Neural crest cell (in vitro differentiated cells): ENCODE measurements around the gene PTPRG. TPM values are rescaled to one million over a fixed set of nuclear protein-coding genes. Genes with fewer than 3 reads are reported as not detected.

Experiments
- DNase-seq: peaks from one replicate; pipeline ENCODE4 v3.0.0; 2021; ENCODE audit warnings: low read depth, mixed read lengths, low spot score
- H3K27ac Mint-ChIP-seq: one replicate; pipeline ENCODE4 v1.8.0; 2021; ENCODE audit warnings: mild to moderate bottlenecking, mixed read lengths; ENCODE audit not compliant: unreplicated experiment
- H3K27me3 Mint-ChIP-seq: 2 replicates; pipeline ENCODE4 v1.8.0; 2021; ENCODE audit warnings: low read depth, mild to moderate bottlenecking, mixed read lengths
- H3K36me3 Mint-ChIP-seq: 2 replicates; pipeline ENCODE4 v1.8.0; 2021; ENCODE audit warnings: low read depth, mild to moderate bottlenecking, mixed read lengths
- H3K4me1 Mint-ChIP-seq: 2 replicates; pipeline ENCODE4 v1.8.0; 2021; ENCODE audit warnings: mixed read lengths
- H3K4me3 Mint-ChIP-seq: one replicate; pipeline ENCODE4 v1.8.0; 2021; ENCODE audit warnings: mild to moderate bottlenecking, mixed read lengths
- H3K9me3 Mint-ChIP-seq: 2 replicates; pipeline ENCODE4 v1.8.0; 2021; ENCODE audit warnings: mixed read lengths
- total RNA-seq: library from RNA; stranded (reverse); gene quantifications from 2 replicates; pipeline ENCODE4 v1.2.1, GENCODE V29; 2021
- TF ChIP-seq, protein P1 (sequence below): fragments of 200-600 bp; sonication (generic); conservative IDR thresholded peaks from 2 replicates; pipeline ENCODE4 v1.5.0; 2021; ENCODE audit warnings: antibody characterized with exemption, mild to moderate bottlenecking

PTPRG gene
- total RNA-seq, 1 donor from 2014 or later = 41.2 TPM

DNA sequence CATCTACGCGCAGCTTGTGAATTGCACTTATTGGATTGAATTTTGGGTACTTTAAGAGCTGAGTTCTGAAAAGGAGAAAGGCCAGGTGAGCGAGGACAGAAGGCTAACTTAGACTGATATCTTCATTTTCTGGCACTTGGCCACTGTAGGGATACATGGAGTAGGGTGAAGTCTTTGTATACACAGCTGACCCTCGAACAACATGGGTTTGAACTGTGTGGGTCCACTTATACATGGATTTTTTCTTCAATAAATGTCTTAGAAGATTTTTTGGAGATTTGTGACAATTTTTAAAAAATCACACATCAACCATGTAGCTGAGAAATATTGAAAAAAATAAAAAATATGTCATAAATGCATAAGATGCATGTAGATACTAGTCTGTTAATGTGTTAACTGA, 18.3 kb downstream of the PTPRG start:
- H3K36me3 Mint-ChIP-seq = peaks cover 7% of the 10 kb centered on the region
- H3K4me1 Mint-ChIP-seq = peaks cover 8% of the 10 kb centered on the region
- no peak overlapping the region for H3K27ac Mint-ChIP-seq
- H3K27me3 Mint-ChIP-seq = no peaks in the 10 kb centered on the region
- TF ChIP-seq, protein P1, sequence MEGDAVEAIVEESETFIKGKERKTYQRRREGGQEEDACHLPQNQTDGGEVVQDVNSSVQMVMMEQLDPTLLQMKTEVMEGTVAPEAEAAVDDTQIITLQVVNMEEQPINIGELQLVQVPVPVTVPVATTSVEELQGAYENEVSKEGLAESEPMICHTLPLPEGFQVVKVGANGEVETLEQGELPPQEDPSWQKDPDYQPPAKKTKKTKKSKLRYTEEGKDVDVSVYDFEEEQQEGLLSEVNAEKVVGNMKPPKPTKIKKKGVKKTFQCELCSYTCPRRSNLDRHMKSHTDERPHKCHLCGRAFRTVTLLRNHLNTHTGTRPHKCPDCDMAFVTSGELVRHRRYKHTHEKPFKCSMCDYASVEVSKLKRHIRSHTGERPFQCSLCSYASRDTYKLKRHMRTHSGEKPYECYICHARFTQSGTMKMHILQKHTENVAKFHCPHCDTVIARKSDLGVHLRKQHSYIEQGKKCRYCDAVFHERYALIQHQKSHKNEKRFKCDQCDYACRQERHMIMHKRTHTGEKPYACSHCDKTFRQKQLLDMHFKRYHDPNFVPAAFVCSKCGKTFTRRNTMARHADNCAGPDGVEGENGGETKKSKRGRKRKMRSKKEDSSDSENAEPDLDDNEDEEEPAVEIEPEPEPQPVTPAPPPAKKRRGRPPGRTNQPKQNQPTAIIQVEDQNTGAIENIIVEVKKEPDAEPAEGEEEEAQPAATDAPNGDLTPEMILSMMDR = no peak
- peaks cover 2% of the 10 kb centered on the region for H3K9me3 Mint-ChIP-seq
- no peak for DNase-seq
- H3K4me3 Mint-ChIP-seq = no peak overlapping the region

- Mint-ChIP-seq H3K36me3 (peaks cover 6% of the 10 kb centered on the region), H3K27me3 (no peaks in the 10 kb centered on the region), H3K4me1 (peaks cover 8% of the 10 kb centered on the region), H3K4me3 (no peak overlapping the region), H3K9me3 (peaks cover 2% of the 10 kb centered on the region), H3K27ac (peak overlapping the region; percentile 23)
- DNase-seq = no peak
- TF ChIP-seq, protein P1 = no peak
Measured at GRCh38 chr3:61580982-61581643, 19.7 kb downstream of the PTPRG start.

- Mint-ChIP-seq H3K9me3 (peaks cover 2% of the 10 kb centered on the region), H3K27ac (no peak overlapping the region), H3K4me3 (no peak overlapping the region), H3K27me3 (no peaks in the 10 kb centered on the region), H3K4me1 (peaks cover 8% of the 10 kb centered on the region), H3K36me3 (peaks cover 6% of the 10 kb centered on the region)
- TF ChIP-seq, protein P1 = no peak
- no peak for DNase-seq
Measured at GRCh38 chr3:61582287-61582686, 20.9 kb downstream of the PTPRG start.

GRCh38 chr3:61582846-61583245, 21.5 kb downstream of the PTPRG start:
- Mint-ChIP-seq H3K4me1 (peaks cover 8% of the 10 kb centered on the region), H3K36me3 (peaks cover 6% of the 10 kb centered on the region)
- DNase-seq = no peak

GRCh38 chr3:61583890-61584875, 22.8 kb downstream of the PTPRG start:
- Mint-ChIP-seq H3K36me3 (peaks cover 5% of the 10 kb centered on the region), H3K4me1 (peaks cover 8% of the 10 kb centered on the region), H3K27ac (no peak overlapping the region), H3K4me3 (no peak overlapping the region), H3K9me3 (peaks cover 2% of the 10 kb centered on the region), H3K27me3 (no peaks in the 10 kb centered on the region)
- TF ChIP-seq, protein P1 = no peak
- no peak for DNase-seq

More at GRCh38 chr3:61582846-61583245, 21.5 kb downstream of the PTPRG start:
- H3K4me3 Mint-ChIP-seq = no peak overlapping the region
- TF ChIP-seq, protein P1 = no peak
- H3K27ac Mint-ChIP-seq = no peak overlapping the region
- H3K27me3 Mint-ChIP-seq = no peaks in the 10 kb centered on the region
- peaks cover 2% of the 10 kb centered on the region for H3K9me3 Mint-ChIP-seq
